ENCODE results near the gene BACE2.

GRCh38 chr21:41141031-41141457 is 26.9 kb upstream of the BACE2 start:
- TF ChIP-seq CTCF (IDR thresholded peaks at IDR 0.05 in 2 of 3, conservative IDR thresholded peaks at IDR 0.05 in 1 of 3; ENCODE audit: borderline replicate concordance in 1 of 3, insufficient read depth in 1 of 3, low read depth in 2 of 3, low read length in 2 of 3) (no peak), POLR2A (IDR thresholded peaks at IDR 0.05; ENCODE audit: borderline replicate concordance, extremely low read depth, insufficient read depth, insufficient read length) (no peak), SP1 (IDR thresholded peaks at IDR 0.05; ENCODE audit: low read depth) (no peak), TCF7L2 (IDR thresholded peaks at IDR 0.05; ENCODE audit: borderline replicate concordance, extremely low read depth, insufficient read depth, insufficient read length) (no peak), MAX (IDR thresholded peaks at IDR 0.05) (no peak), ZNF274 (IDR thresholded peaks at IDR 0.05; ENCODE audit: low read depth, low read length) (no peak), POLR2AphosphoS5 (IDR thresholded peaks at IDR 0.05; ENCODE audit: low read depth, low read length) (no peak), EZH2phosphoT487 (IDR thresholded peaks at IDR 0.05; ENCODE audit: borderline replicate concordance) (no peak), EZH2 (IDR thresholded peaks at IDR 0.05) (no peak), SIN3A (IDR thresholded peaks at IDR 0.05; ENCODE audit: low read depth) (no peak), RAD21 (IDR thresholded peaks at IDR 0.05; ENCODE audit: low read depth) (no peak), REST (IDR thresholded peaks at IDR 0.05; ENCODE audit: low read depth) (no peak), CEBPB (IDR thresholded peaks at IDR 0.05; ENCODE audit: low read depth) (no peak)

Data from HCT116 (cell line).